H4 (cell line): ENCODE measurements around the gene PLK3. TPM values are rescaled to one million over a fixed set of nuclear protein-coding genes. Genes with fewer than 3 reads are reported as not detected.
"Not testable (repeated sequence)": the region's sequence is repeated elsewhere in the genome, so short reads cannot be mapped to it uniquely, and the experiment has no call there.

Experiments
- DNase-seq: peaks from one replicate; pipeline ENCODE4 v3.0.0-alpha.2; 2015; ENCODE audit warnings: low spot score
- total RNA-seq: library from RNA; depleted of rRNA; stranded (reverse); fragments of >200 nt; shearing (Covaris generic); gene quantifications from 2 replicates; pipeline ENCODE4 v1.2.3, GENCODE V29; 2014; rRNA removed

Gene PLK3
- 1.3 and 4.6 TPM in 2 replicates for total RNA-seq

DNA sequence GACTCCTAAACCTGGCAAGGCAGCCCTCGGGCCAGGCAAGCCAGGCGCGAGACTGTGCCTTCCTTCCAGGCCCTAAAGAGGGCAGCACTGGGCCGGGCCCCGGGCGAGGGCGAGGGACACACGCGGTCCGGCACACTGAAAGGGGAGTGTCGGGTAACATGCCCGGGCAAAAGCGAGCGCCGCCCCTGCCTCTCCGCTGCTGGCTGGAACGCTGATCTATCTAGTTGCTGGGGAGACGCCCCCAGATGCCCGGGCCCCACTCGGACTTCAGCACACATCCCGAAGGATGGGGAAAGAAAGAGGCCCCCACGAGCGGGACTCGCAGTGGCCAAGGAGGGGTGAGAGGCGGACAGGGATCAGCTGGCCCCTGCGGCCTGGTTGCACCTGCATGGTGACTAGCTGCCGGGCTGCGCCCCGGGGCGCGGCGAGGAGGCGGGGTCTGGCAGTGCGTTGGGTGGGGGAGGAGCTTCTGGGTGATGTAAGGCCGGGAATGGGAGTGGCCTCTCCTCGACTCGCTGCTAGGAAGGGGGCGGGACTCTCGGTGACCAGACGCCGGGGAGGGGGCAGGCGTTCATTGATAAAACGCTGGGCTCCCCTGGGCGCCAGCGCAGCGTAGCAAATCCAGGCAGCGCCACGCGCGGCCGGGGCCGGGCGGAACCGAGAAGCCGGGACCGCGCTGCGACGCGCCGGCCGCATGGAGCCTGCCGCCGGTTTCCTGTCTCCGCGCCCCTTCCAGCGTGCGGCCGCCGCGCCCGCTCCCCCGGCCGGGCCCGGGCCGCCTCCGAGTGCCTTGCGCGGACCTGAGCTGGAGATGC lies at the start of gene PLK3:
PLK3 (plus strand) TSS at position 608 of the 815 bp plus-strand sequence; CDS start at position 695, 87 bp downstream.
- DNase-seq, result peak; percentile 97

DNA sequence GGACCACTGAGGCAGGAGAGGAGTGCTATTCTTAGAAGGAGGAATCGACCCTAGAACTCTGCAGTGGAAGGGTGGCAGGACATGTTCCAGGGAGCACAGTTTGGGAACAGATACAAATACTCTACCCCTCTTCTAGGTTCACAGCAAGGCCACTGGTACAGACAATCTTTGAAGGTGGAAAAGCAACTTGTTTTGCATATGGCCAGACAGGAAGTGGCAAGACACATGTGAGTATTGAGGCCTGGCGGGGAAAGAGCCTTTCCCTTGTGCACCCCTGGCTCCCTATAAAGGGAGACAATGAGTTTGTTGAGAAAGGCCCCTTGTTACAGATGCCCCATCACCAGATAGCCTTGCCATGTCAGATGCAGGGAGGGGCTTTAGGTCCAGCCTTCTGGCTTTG lies 42.8 kb upstream of the PLK3 start:
- no peak for DNase-seq

DNA sequence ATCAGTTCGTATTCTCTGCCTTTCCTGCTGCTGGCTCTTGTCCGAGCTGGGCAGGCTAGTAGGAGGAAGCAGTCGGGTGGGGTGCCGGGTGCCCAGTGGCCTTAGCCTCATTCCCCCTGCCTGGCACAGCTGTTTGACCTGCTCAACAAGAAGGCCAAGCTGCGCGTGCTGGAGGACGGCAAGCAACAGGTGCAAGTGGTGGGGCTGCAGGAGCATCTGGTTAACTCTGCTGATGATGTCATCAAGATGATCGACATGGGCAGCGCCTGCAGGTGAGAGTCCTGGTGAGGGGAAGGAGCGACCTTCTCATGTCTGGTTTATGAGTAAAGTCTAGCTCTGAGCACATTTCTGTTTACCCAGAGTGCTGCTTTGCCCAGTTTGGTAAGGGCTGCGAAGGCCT lies 41.1 kb upstream of the PLK3 start:
- DNase-seq, result no peak

DNA sequence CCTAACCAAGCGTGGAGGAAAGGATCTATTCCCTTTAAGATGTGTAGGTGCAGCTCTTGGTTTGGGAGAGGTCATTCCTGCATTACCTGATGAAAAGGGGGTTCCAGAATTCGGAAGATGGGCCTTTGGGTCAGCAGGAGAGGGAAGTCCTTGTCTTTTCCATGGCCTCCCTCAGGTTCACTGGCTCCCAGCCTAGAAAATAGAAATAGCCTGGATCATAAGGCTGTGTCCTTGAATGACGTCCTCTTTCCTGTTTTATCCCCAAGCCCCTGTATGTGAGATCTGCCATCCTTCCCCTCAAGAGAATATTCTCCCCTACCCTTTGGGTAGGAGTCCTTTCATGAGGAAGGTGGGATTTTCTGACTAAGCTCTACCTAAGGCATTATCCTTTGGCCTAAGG lies 39.3 kb upstream of the PLK3 start:
- DNase-seq, result no peak

DNA sequence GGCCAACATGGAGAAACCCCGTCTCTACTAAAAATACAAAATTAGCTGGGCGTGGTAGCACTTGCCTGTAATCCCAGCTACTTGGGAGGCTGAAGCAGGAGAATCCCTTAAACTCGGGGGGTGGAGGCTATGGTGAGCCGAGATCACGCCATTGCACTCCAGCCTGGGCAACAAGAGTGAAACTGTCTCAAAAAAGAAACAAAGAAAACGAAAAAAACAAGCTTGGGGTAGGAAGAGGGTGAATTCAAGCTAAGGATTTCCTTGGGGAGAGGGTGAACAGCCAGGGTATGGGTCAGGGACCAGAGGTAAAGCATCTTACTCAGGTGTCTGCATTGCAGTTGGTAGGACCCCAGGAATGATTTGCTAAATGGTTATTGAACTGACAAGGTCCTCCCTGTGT lies 33.8 kb upstream of the PLK3 start:
- not testable (repeated sequence) for DNase-seq

DNA sequence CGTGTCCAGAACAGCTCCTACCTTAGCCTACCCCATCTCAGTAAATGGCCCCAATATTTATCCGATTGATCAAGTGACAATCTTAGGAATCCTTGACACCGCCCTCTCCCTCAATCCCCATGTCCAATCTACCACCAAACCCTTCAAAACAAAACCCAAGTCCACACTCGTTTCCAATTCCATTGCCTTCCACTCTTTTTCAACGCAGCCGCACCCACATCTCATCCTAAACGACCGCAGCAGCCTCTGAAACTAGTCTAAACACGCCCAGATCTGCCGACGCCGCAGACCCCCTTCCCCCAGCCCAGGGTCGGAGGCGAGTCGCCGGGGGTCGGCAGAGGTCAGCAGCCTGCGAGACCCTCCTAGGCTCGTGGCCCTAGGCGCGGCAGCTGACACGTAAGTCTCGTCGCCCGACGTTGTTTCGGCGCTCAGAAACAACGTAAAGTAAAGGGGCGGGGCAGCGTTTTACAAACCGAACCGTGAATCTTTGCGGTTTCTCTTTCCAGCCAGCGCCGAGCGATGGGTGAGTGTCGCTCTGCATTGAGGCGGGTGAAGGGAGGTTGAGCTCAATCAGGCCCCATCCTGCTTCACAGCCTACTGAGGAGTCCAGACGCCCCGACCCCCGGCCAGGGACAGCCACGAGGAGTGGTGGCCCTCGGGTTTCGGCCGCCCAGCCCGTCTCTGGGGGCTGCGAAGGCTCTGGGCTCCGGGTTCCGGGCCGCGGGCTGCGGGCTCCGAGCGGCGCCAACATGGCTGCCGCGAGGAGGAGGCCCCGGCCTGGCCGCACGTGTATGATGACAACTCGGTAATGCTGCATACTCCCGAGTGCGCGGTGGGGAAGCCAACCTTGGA lies 24.9 kb upstream of the PLK3 start, which contains the start of gene RPS8:
RPS8 (plus strand) TSS at position 463 of the 852 bp plus-strand sequence; CDS start at position 520, 57 bp downstream.
- peak; percentile 96 for DNase-seq

DNA sequence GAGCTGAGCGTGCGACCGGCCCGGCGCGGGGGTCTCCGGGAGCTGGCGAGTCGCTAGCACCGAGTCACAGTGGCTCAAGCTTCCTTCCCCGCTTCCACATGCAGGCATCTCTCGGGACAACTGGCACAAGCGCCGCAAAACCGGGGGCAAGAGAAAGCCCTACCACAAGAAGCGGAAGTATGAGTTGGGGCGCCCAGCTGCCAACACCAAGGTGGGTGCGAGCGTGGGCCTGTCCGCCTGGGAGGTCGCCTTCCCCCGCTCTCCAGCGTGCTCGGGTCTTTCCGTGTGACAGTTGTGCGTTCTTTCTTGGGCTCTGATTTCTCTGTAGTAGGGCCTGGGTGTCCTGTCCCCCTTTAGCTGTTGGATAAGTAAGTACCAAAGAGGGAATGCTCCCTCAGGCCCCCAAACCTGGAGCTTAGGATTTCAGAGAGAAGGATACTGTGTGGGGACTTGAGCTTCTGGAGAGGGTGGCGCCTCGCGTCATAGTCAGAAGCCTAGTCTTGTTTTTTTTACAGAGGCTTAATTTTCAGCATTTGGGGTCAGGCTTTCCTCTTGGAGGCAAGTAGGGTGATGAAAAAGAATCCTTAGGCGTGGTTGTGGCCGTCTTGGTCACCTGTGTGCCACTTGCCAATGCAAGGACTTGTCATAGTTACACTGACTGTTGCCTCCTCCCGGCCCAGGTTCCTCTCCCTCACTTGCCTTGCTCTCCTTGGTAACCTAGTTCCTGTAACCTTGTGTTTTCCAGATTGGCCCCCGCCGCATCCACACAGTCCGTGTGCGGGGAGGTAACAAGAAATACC lies 24.0 kb upstream of the PLK3 start:
- DNase-seq, result no peak

DNA sequence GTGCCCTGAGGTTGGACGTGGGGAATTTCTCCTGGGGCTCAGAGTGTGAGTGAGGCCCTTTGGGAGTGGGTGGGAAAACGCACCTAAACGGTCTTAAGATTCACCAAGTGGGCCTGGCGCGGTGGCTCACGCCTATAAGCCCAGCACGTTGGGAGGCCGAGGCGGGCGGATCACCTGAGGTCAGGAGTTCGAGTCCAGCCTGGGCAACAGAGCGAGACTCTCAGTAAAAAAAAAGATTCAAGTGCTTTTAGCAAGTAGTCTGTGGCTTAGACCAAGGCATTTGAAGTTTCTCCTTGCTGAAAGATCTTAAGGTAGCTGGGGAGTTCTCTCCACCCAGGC lies 23.5 kb upstream of the PLK3 start:
- no peak for DNase-seq

DNA sequence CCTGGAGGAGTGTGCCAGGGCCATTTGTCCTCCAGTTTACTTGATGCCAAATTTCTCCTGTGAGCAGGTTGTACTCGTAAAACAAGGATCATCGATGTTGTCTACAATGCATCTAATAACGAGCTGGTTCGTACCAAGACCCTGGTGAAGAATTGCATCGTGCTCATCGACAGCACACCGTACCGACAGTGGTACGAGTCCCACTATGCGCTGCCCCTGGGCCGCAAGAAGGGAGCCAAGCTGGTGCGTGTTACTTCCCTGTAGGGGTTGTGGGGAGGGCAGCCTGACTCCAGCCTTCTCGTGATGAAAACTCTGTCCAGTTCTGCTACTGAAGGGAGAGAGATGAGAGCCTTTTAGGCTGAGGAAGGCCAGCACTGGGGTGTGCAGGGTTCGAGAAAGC lies 22.6 kb upstream of the PLK3 start:
- no peak for DNase-seq

DNA sequence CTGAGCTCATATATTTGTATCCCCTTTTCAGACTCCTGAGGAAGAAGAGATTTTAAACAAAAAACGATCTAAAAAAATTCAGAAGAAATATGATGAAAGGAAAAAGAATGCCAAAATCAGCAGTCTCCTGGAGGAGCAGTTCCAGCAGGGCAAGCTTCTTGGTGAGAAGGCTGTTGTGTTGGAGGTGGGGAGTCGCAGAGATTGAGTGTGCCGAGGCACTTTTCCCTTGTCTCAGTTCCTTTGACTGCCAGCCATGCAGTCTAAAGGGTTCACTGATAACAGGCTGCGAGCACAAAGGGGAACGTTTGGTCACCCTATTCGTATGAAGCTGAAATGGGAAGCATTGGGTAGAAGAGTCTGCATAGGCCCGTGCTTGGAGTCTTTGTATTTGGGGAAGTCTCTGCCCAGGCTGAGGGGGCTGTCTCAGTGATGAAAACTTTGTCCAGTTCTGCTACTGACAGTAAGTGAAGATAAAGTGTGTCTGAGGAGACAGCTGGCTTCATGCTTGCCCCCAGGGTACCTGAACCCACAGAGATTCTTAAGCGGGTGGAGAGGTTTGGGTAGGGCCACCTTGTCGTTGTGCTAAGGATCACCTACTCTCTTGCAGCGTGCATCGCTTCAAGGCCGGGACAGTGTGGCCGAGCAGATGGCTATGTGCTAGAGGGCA lies 22.1 kb upstream of the PLK3 start:
- no peak for DNase-seq

DNA sequence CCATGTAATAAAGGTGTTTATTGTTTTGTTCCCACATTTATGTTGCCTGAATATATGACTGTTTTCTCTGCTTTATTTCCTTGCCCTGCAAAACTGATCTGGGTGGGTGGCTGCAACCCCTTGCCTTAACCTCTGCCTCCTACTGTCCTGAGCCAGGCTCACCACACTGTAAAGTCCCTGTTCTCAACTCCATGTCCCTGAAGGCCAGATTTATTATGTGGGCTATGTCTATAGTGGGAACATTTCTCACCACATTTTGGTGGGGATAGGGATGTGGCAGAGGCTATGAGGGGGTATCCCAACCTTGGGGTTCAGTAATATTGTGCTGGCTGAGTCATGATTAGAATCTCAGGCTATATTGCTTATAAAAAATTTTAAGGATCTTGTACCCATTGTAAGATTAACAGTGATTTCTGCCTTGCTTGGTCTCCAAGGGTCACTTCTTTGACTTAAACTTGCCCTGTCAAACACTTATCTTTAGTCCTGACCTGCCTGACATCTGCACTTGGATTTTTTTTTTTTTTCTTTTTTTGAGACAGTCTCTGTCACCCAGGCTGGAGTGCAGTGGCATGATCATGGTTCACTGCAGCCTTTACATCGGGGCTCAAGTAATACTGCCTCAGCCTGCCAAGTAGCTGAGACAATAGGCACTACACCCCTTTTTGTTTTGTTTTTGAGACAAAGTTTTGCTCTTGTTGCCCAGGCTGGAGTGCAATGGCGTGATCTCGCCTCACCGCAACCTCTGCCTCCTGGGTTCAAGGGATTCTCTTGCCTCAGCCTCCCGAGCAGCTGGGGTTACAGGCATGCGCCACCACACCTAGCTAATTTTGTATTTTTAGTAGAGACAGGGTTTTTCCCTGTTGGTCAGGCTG lies 21.2 kb upstream of the PLK3 start:
- DNase-seq, result no peak

DNA sequence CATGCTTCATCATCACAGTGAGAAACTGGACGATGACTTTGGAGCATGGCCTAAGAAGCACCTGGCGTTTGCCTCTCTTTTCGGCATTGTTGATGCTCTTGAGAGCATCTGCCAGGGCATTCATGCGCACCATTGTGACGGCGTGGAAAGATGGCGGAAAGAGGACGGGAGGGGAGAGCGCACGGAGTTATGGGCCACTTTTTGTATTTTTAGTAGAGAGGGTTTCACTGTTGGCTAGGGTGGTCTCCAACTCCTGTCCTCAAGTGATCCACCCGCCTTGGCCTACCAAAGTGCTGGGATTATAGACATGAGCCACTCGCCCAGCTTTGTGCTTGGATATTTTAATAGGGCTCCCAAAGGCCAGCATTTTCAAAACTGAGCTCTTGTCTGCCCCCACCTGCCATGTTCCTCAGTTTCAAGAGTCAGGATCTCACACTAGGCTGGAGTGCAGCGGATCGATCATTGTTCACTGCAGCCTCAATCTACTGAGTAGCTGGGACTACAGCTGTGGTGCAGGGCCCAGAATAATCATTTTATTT lies 19.5 kb upstream of the PLK3 start:
- no peak for DNase-seq

DNA sequence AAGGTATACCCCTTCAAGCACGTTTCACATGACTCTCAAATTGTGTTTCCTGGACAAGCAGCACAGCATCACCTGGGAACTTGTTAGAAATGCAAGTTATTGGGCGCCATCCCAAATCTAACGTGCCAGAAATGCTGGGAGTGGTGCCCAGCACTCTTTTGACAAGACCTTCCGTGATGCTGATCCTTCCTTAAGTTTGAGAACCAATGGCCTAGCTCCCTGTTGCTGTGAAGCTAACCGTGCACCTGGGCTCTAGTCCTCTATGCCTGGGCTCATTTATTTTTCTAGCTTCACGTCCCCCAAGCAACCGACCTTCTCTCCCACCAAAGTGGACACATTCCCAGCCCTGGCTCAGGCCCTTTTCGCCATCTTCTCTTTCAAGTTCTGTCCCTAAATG lies 16.5 kb upstream of the PLK3 start:
- no peak for DNase-seq

DNA sequence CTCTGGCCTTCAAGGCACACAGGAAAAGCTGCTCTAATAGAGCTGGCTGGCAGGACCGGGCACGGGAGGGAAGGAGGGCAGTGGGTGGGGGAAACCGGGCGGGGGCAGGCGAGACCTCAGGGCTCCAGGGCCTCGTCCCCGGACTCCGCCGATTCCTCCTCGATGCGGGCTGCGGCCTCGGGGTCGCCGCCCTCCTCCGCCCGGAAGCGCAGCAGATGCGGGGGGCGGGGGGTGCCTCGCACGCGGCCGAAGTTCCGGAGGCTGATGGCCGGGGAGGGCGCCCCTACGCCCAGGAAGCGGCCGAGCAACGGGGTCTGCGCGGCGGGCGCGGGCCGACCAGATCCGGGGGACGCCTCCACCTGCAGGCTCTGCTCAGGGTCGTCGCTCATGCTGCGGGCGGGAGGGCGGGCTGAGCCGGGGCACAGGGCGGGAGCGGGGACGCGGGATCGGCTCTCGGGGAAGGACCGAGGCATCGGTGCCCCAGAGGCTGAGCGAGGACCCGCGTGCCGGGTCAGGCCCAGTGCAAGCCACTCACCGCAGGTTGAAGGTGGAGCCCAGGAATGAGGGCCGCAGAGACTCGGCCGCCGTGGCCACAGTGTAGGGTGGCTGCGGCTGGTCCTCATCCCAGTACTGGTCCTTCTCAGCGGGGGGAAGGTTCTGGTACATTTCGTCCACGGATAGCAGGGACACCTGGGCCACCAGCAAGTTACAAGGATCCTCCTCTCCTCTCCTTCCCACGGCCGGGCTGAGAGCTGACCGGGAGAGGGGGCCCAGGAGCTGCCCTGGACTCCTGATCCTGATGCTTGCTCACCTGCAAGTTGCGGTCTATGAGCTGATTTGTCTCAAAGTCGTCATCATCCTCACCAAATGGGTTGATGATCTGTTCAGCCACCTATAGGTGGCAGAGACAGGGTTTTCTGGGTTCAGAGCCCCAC lies 15.8 kb upstream of the PLK3 start:
- no peak for DNase-seq

DNA sequence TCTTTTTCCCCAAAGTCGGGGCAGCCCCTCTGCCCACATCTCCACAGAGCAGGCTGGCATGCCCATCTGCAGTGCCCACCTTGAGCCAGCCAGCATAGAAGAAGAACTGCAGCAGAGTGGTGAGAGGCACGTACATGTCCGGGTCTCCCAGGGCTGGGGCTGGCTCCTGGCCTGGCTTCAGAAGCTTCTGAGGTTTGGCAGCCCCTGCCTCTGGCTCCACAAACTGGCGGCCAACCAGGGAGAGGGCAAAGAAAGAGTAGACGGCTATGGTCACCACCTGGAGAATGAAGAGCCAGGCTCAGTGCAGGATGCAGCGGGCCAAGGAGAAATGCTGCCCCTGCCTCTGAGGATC lies 15.2 kb upstream of the PLK3 start:
- no peak for DNase-seq

DNA sequence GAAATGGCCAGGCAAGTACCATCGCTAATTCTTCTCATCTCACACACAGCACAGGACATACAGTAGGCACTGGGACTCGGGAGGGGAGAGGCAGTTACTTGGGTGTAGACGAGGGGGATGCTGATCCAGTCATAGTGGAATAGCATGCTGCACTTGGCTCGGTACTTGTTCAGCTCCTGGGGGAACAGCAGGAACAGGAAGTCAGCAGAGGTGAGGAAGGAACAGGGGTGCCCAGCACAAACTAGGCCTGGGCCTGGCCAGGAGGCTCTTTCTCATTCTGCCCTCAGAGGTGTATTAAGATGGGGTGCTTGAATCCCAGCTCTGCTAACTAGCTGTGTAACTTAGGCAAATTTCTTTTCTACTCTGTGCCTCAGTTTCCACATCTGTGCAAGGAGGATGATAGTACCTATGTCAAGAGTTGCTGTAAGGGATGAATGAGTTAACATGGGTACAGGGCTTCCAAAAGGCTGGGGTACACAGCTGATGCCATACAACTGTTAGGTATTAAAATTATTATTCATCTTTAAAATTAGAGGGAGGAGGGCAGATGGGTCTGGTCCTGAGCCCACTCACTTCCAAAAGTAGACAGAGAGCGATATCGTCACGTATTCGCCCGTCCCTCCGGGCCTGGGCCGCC lies 14.6 kb upstream of the PLK3 start:
- DNase-seq, result no peak

DNA sequence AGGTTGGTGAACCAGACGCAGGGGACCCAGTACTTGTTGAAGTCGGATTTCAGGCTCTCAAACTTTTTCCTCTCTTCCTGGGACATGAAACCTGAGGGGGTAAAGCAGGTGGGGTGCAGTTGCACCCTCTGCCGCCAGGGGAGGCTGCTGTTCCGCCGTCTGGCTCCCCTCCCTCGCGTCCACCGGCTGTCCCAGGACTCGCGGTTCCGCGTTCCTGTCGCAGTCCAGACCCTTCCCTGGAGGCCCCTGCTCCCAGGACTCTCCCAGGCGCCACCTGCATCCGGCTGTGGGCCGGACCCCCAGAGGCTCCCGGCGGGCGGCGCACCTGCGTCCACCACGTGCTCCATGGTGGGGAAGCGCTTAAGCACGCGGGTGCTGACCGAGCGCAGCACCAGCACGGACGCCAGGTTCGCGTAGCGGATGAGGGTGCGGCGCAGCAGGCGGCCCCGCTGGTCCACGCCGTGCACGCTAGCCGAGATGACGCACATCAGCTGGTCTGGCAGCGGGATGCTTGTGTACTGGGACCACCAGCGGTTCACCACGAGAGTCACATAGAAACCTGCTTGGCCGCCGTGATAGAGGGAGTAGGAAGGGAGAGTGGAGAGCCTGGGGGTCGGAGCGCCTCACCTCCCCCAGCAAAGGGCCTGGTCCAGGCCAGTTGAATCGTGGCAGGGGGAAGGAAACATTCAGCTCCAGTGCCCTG lies 13.9 kb upstream of the PLK3 start:
- no peak for DNase-seq

DNA sequence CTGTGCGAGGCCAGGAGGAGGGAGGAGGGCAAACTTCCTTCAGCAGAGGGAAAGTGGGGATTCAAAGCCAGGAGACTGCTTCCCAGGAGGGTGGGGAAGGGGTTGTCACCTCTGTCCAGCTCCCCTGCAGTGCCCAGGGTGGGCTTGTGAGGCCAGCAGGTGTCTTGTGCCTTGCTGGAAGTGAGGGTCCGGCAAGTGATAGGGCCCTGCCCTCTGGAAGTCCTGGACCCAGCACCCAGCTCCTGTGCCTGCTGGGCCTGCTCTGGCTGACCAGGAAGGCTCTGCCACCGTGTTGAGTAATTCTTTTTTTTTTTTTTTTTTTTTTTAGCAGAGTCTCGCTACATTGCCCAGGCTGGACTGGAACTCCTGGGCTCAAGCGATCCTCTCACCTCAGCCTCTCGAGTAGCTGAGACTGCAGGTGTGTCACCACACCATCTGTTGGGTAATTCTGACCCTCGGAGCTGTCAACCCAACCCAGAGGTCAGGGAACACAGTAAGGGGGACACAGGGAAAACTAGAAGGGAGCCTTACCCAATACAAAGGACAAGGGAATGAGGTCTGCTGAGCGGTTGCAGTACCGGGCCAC lies 13.2 kb upstream of the PLK3 start:
- no peak for DNase-seq
